ENCODE measurements around the gene SIM1. TPM values are rescaled to one million over a fixed set of nuclear protein-coding genes. Genes with fewer than 3 reads are reported as not detected.
"Not testable (repeated sequence)": the region's sequence is repeated elsewhere in the genome, so short reads cannot be mapped to it uniquely, and the experiment has no call there.

Gene SIM1
- total RNA-seq, 1 donor from 2014 or later: not detected

DNA sequence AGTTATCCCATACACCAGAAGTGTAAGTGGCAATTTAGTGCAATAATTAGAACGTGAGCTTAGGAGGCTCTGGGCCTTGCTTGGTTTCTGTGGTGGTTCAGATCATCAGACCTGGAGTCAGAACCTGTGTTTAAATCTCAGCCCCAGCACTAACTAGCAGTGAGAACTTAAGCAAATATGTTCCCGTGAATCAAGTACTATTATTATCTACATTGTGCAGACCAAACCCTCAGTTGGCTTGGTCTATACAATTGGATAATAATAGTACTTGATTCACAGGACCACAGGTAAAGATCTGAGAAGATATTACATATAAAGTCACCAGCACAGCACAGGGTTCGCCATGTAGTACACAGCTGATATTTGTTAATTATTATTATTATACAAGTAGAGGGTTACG is 93.1 kb downstream of the SIM1 start:
- no peak for DNase-seq
- no peaks in the 10 kb centered on the region for H3K36me3 ChIP-seq

DNA sequence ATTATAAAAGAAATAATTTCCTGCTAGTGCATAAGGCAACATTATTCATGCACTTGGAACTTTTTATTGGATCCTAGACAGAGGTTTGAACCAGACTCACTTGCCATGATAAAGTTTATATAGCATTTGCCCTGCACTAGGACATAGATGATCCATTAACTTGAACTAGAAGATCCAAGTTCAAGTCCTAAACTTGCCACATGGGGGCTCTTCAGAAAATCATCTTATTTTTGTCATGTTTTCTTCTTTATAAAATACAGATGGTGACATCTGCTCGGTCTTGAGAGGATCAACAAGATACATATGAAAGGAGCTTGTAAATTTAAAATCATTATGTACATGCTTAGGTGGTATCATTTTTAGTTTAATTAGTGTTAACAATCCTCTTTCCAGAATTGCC is 94.5 kb downstream of the SIM1 start:
- intact Hi-C loops (cut with micrococcal nuclease): no loop called here
- H3K4me1 ChIP-seq: no peaks in the 10 kb centered on the region
- TF ChIP-seq, protein P1, sequence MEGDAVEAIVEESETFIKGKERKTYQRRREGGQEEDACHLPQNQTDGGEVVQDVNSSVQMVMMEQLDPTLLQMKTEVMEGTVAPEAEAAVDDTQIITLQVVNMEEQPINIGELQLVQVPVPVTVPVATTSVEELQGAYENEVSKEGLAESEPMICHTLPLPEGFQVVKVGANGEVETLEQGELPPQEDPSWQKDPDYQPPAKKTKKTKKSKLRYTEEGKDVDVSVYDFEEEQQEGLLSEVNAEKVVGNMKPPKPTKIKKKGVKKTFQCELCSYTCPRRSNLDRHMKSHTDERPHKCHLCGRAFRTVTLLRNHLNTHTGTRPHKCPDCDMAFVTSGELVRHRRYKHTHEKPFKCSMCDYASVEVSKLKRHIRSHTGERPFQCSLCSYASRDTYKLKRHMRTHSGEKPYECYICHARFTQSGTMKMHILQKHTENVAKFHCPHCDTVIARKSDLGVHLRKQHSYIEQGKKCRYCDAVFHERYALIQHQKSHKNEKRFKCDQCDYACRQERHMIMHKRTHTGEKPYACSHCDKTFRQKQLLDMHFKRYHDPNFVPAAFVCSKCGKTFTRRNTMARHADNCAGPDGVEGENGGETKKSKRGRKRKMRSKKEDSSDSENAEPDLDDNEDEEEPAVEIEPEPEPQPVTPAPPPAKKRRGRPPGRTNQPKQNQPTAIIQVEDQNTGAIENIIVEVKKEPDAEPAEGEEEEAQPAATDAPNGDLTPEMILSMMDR (IDR thresholded peaks at IDR 0.05; ENCODE audit: borderline replicate concordance): no peak
- no peak for DNase-seq
- no peak overlapping the region for H3K4me3 ChIP-seq
- H3K36me3 ChIP-seq: no peaks in the 10 kb centered on the region
- H3K27me3 ChIP-seq (ENCODE audit: low read depth): no peaks in the 10 kb centered on the region
- no peaks in the 10 kb centered on the region for H3K9me3 ChIP-seq (replicated peaks)
- no peak overlapping the region for H3K27ac ChIP-seq (replicated peaks)

More for the DNA sequence above, 93.1 kb downstream of the SIM1 start:
- no peaks in the 10 kb centered on the region for H3K4me1 ChIP-seq
- no peaks in the 10 kb centered on the region for H3K9me3 ChIP-seq (replicated peaks)
- TF ChIP-seq, protein P1 (IDR thresholded peaks at IDR 0.05; ENCODE audit: borderline replicate concordance): no peak
- no peak overlapping the region for H3K27ac ChIP-seq (replicated peaks)
- H3K27me3 ChIP-seq (ENCODE audit: low read depth): no peaks in the 10 kb centered on the region
- intact Hi-C loops (cut with micrococcal nuclease): no loop called here
- H3K4me3 ChIP-seq: no peak overlapping the region

DNA sequence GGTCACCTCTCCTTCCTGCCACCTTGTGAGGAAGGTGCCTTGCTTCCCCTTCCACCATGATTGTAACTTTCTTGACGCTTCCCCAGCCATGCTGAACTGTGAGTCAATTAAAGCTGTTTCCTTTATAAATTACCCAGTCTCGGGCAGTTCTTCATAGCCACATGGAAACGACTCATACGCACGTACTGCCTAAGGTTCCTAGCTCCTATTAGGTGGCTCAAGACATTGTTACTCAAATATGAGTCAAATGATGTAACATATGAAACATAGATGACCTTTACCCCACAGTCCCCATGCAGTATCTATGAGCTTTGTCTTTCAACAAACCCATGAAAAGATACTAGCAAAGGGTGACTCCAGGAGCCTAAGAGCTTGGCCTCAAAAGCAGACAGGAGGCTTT is 98.3 kb downstream of the SIM1 start:
- no peaks in the 10 kb centered on the region for H3K36me3 ChIP-seq
- TF ChIP-seq, protein P1 (IDR thresholded peaks at IDR 0.05; ENCODE audit: borderline replicate concordance): no peak
- no peak for DNase-seq
- H3K4me3 ChIP-seq: no peak overlapping the region
- intact Hi-C loops (cut with micrococcal nuclease): no loop called here
- no peaks in the 10 kb centered on the region for H3K9me3 ChIP-seq (replicated peaks)
- H3K27ac ChIP-seq (replicated peaks): no peak overlapping the region
- no peaks in the 10 kb centered on the region for H3K4me1 ChIP-seq
- no peaks in the 10 kb centered on the region for H3K27me3 ChIP-seq (ENCODE audit: low read depth)

DNA sequence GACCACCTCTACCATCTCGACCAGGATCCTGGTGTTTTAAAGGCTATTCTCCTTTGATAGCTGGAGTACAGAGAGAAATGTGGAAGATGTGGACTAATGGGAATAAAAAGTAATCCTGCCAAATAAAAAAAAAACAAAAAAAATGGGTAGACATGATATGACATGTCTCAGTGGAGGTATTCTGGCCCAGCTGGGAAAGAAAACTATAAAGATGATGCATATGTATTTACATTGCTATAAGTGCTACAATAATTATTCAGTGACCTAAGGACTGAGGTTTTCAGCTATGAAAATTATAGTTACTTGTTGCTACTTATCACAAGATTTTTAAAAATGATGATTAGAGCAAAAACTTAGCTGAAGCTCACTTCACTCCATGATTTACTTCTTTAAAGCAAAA is 101.1 kb downstream of the SIM1 start:
- Histone ChIP-seq H3K27me3 (ENCODE audit: low read depth) (no peaks in the 10 kb centered on the region), H3K9me3 (replicated peaks) (peaks cover 4% of the 10 kb centered on the region), H3K4me1 (no peaks in the 10 kb centered on the region), H3K36me3 (no peaks in the 10 kb centered on the region), H3K4me3 (no peak overlapping the region), H3K27ac (replicated peaks) (no peak overlapping the region)
- DNase-seq: no peak
- TF ChIP-seq, protein P1 (IDR thresholded peaks at IDR 0.05; ENCODE audit: borderline replicate concordance): no peak
- intact Hi-C loops (cut with micrococcal nuclease): no loop called here

DNA sequence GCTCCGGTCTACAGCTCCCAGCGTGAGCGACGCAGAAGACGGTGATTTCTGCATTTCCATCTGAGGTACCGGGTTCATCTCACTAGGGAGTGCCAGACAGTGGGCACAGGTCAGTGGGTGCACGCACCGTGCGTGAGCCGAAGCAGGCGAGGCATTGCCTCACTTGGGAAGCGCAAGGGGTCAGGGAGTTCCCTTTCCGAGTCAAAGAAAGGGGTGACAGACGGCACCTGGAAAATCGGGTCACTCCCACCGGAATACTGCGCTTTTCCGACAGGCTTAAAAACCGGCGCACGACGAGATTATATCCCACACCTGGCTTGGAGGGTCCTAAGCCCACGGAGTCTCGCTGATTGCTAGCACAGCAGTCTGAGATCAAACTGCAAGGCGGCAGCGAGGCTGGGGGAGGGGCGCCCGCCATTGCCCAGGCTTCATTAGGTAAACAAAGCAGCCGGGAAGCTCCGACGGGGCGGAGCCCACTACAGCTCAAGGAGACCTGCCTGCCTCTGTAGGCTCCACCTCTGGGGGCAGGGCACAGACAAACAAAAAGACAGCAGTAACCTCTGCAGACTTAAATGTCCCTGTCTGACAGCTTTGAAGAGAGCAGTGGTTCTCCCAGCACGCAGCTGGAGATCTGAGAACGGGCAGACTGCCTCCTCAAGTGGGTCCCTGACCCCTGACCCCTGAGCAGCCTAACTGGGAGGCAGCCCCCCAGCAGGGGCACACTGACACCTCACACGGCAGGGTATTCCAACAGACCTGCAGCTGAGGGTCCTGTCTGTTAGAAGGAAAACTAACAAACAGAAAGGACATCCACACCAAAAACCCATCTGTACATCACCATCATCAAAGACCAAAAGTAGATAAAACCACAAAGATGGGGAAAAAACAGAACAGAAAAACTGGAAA is 109.7 kb downstream of the SIM1 start:
- H3K9me3 ChIP-seq (replicated peaks); H3K4me1 ChIP-seq; H3K4me3 ChIP-seq; H3K36me3 ChIP-seq; intact Hi-C loops (cut with micrococcal nuclease); H3K27me3 ChIP-seq (ENCODE audit: low read depth); H3K27ac ChIP-seq (replicated peaks); DNase-seq: not testable (repeated sequence)

DNA sequence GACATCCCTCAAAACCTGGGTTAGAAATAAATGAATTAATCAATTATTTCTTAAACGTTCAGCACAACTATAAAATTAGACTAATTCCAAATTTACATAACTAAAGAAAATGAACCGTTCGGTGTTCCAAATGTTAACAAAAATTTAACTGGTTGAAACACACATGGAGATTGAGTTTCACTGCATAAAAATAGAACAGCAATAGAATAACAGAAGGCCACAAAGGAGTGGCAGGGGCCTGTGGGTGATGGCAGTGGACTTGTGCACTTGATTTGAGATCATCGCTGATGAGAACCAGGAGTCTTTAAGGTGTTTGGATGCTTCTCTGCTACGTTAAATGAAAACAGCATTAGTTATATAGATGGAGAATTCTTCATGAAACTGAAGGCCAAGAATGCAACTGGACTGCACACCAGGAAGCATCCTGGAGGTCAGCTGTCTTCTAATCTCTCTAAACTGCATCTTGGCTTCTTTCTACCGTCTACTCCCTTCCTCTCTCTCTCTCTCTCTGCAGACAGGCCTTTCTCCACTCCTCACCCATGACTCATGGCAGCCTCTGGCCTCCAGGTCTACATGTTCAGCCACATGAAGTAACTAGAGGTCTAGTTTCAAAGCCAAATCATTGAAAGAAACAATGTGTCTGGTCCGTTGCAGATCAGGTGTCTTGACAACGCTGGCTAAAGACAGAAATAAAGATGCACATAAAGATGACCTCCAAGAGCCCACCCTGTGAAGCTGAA is 111.3 kb downstream of the SIM1 start:
- Histone ChIP-seq H3K36me3 (no peaks in the 10 kb centered on the region), H3K4me1 (no peaks in the 10 kb centered on the region), H3K27ac (replicated peaks) (no peak overlapping the region), H3K27me3 (ENCODE audit: low read depth) (no peaks in the 10 kb centered on the region), H3K4me3 (no peak overlapping the region), H3K9me3 (replicated peaks) (no peaks in the 10 kb centered on the region)
- intact Hi-C loops (cut with micrococcal nuclease): no loop called here
- TF ChIP-seq, protein P1 (IDR thresholded peaks at IDR 0.05; ENCODE audit: borderline replicate concordance): no peak
- no peak for DNase-seq
